Measurements from ENCODE around the gene ZMYND8.

Gene ZMYND8

GRCh38 chr20:47296950-47297349 is 59.5 kb downstream of the ZMYND8 start:
- POLR2A ChIA-PET, result no interaction called here

DNA sequence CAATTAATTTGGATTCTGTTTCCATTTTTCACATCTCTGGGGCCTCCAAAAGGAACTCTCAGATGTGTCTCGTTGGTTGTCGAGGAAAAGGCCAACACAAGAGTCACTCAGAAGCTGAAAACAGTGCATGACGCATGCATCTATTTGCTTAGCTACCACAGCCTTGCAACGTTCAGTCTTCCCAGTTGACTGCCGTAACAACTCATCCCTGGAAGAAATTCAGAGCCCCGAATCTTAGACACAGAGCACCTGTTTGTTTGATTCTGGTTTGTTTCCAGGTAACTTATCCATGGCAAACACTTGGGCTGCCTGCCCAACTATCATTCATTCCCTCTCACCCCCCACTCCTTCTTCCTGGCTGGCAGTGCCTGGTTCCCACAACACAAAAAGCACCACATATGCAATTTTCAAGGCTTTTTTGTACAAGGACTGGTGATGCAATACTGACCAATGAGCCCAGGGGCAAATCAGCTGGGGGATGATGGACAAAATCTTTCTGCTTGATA is 60.5 kb downstream of the ZMYND8 start:
- POLR2A ChIA-PET, result no interaction called here
- H3K36me3 ChIP-seq (ENCODE audit: control insufficient read depth in 2 of 2, insufficient read depth in 1 of 2, low read length in 2 of 2), result peaks cover 30 to 92% of the 10 kb centered on the region in 2 experiments
- no peak overlapping the region for H3K27ac ChIP-seq (ENCODE audit: extremely low read depth, low read depth, low read length)

More at GRCh38 chr20:47296950-47297349, 59.5 kb downstream of the ZMYND8 start:
- Histone ChIP-seq H3K4me3 (ENCODE audit: low read depth, low read length) (no peak overlapping the region), H3K27ac (ENCODE audit: extremely low read depth, low read depth, low read length) (no peak overlapping the region), H3K9me3 (ENCODE audit: control insufficient read depth, insufficient read depth, low read depth, low read length) (no peaks in the 10 kb centered on the region), H3K36me3 (ENCODE audit: control insufficient read depth in 2 of 2, insufficient read depth in 1 of 2, low read length in 2 of 2) (peaks cover 25 to 91% of the 10 kb centered on the region in 2 experiments; a peak in 2 of 3 replicates), H3K4me1 (ENCODE audit: control insufficient read depth, insufficient read depth, low read length) (no peaks in the 10 kb centered on the region)
- CTCF ChIA-PET, result interaction anchor here (0.5 to 3.1 kb wide), 8 partner anchors 21 to 237 kb away, joined by 3 to 18 read pairs (median 4); no protein-coding TSS in a partner anchor
- TF ChIP-seq ZNF654 (tag by site-specific recombination; IDR thresholded peaks at IDR 0.05; ENCODE audit: low read depth) (peak; percentile 21), ZNF423 (tag by site-specific recombination; IDR thresholded peaks at IDR 0.05) (no peak), ZNF610 (tag by site-specific recombination; IDR thresholded peaks at IDR 0.05; ENCODE audit: borderline replicate concordance) (no peak), KLF8 (tag by site-specific recombination; IDR thresholded peaks at IDR 0.05) (no peak), ZSCAN16 (tag by site-specific recombination; IDR thresholded peaks at IDR 0.05) (no peak), ZSCAN18 (tag by site-specific recombination; IDR thresholded peaks at IDR 0.05) (no peak), ZSCAN30 (tag by site-specific recombination; IDR thresholded peaks at IDR 0.05) (no peak)
- TF ChIP-seq, protein P1, sequence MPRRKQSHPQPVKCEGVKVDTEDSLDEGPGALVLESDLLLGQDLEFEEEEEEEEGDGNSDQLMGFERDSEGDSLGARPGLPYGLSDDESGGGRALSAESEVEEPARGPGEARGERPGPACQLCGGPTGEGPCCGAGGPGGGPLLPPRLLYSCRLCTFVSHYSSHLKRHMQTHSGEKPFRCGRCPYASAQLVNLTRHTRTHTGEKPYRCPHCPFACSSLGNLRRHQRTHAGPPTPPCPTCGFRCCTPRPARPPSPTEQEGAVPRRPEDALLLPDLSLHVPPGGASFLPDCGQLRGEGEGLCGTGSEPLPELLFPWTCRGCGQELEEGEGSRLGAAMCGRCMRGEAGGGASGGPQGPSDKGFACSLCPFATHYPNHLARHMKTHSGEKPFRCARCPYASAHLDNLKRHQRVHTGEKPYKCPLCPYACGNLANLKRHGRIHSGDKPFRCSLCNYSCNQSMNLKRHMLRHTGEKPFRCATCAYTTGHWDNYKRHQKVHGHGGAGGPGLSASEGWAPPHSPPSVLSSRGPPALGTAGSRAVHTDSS (tag by site-specific recombination; IDR thresholded peaks at IDR 0.05), result no peak

More for the DNA sequence above, 60.5 kb downstream of the ZMYND8 start:
- H3K4me3 ChIP-seq (ENCODE audit: low read depth, low read length), result no peak overlapping the region
- no peaks in the 10 kb centered on the region for H3K9me3 ChIP-seq (ENCODE audit: control insufficient read depth, insufficient read depth, low read depth, low read length)
- H3K4me1 ChIP-seq (ENCODE audit: control insufficient read depth, insufficient read depth, low read length), result no peaks in the 10 kb centered on the region
- CTCF ChIA-PET, result interaction anchor here (1.2 to 3.1 kb wide), 2 partner anchors 84 to 88 kb away, joined by 5 to 18 read pairs; no protein-coding TSS in a partner anchor
- TF ChIP-seq GLIS1 (tag by site-specific recombination; IDR thresholded peaks at IDR 0.05) (no peak), PRDM1 (tag by site-specific recombination; IDR thresholded peaks at IDR 0.05) (no peak), WT1 (tag by site-specific recombination; IDR thresholded peaks at IDR 0.05) (no peak), ZBTB21 (tag by site-specific recombination; IDR thresholded peaks at IDR 0.05) (no peak), TCF7L2 (IDR thresholded peaks at IDR 0.05; ENCODE audit: borderline replicate concordance, low read depth, low read length) (no peak), ZNF280C (tag by site-specific recombination; IDR thresholded peaks at IDR 0.05) (no peak), ZNF16 (tag by site-specific recombination; IDR thresholded peaks at IDR 0.05; ENCODE audit: low read depth) (no peak), ZNF548 (tag by site-specific recombination; IDR thresholded peaks at IDR 0.05) (no peak), KLF8 (tag by site-specific recombination; IDR thresholded peaks at IDR 0.05) (no peak), ZNF157 (tag by site-specific recombination; IDR thresholded peaks at IDR 0.05) (no peak), ZNF785 (tag by site-specific recombination; IDR thresholded peaks at IDR 0.05) (no peak), ZNF501 (tag by site-specific recombination; IDR thresholded peaks at IDR 0.05) (no peak), ZNF433 (tag by site-specific recombination; IDR thresholded peaks at IDR 0.05; ENCODE audit: low read depth) (no peak), ZBTB20 (tag by site-specific recombination; IDR thresholded peaks at IDR 0.05) (no peak), ZNF274 (IDR thresholded peaks at IDR 0.05; ENCODE audit: low read length) (no peak), ZNF274 (tag by site-specific recombination; IDR thresholded peaks at IDR 0.05; ENCODE audit: borderline replicate concordance) (no peak), MZF1 (tag by site-specific recombination; IDR thresholded peaks at IDR 0.05; ENCODE audit: borderline replicate concordance) (no peak)
- TF ChIP-seq, protein P2, sequence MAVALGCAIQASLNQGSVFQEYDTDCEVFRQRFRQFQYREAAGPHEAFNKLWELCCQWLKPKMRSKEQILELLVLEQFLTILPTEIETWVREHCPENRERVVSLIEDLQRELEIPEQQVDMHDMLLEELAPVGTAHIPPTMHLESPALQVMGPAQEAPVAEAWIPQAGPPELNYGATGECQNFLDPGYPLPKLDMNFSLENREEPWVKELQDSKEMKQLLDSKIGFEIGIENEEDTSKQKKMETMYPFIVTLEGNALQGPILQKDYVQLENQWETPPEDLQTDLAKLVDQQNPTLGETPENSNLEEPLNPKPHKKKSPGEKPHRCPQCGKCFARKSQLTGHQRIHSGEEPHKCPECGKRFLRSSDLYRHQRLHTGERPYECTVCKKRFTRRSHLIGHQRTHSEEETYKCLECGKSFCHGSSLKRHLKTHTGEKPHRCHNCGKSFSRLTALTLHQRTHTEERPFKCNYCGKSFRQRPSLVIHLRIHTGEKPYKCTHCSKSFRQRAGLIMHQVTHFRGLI (tag by site-specific recombination; IDR thresholded peaks at IDR 0.05), result no peak
- TF ChIP-seq, protein P3, sequence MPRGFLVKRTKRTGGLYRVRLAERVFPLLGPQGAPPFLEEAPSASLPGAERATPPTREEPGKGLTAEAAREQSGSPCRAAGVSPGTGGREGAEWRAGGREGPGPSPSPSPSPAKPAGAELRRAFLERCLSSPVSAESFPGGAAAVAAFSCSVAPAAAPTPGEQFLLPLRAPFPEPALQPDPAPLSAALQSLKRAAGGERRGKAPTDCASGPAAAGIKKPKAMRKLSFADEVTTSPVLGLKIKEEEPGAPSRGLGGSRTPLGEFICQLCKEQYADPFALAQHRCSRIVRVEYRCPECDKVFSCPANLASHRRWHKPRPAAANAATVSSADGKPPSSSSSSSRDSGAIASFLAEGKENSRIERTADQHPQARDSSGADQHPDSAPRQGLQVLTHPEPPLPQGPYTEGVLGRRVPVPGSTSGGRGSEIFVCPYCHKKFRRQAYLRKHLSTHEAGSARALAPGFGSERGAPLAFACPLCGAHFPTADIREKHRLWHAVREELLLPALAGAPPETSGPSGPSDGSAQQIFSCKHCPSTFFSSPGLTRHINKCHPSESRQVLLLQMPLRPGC (tag by site-specific recombination; IDR thresholded peaks at IDR 0.05), result no peak
- TF ChIP-seq, protein P4, sequence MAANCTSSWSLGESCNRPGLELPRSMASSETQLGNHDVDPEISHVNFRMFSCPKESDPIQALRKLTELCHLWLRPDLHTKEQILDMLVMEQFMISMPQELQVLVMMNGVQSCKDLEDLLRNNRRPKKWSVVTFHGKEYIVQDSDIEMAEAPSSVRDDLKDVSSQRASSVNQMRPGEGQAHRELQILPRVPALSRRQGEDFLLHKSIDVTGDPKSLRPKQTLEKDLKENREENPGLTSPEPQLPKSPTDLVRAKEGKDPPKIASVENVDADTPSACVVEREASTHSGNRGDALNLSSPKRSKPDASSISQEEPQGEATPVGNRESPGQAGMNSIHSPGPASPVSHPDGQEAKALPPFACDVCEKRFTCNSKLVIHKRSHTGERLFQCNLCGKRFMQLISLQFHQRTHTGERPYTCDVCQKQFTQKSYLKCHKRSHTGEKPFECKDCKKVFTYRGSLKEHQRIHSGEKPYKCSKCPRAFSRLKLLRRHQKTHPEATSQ (tag by site-specific recombination; IDR thresholded peaks at IDR 0.05), result no peak

Data from HEK293 (cell line).